H9 (cell line): ENCODE data around the gene IDNK. TPM values are rescaled to one million over a fixed set of nuclear protein-coding genes. Genes with fewer than 3 reads are reported as not detected.

Experiments
- DNase-seq: peaks from one replicate; pipeline ENCODE4 v3.0.0-alpha.2; 2017
- H2AFZ ChIP-seq: one replicate; pipeline ENCODE4 v1.6.1; 2013; ENCODE audit warnings: mild to moderate bottlenecking, low read length, control low read depth, moderate library complexity
- H2AK5ac ChIP-seq: 2 replicates; pipeline ENCODE4 v1.6.1; 2013; ENCODE audit warnings: low read length, control low read depth, mixed read lengths; ENCODE audit not compliant: insufficient read length
- H2BK120ac ChIP-seq: one replicate; pipeline ENCODE4 v1.6.1; 2013; ENCODE audit warnings: low read depth, mild to moderate bottlenecking, low read length, control low read depth, inconsistent platforms; ENCODE audit not compliant: poor library complexity, severe bottlenecking
- H2BK12ac ChIP-seq: 2 replicates; pipeline ENCODE4 v1.6.1; 2013; ENCODE audit warnings: low read length, control low read depth, mixed read lengths, low read depth; ENCODE audit not compliant: insufficient read length
- H2BK15ac ChIP-seq: 2 replicates; pipeline ENCODE4 v1.6.1; 2013; ENCODE audit warnings: low read depth, low read length, control low read depth
- H2BK20ac ChIP-seq: one replicate; pipeline ENCODE4 v1.6.1; 2013; ENCODE audit warnings: low read depth, mild to moderate bottlenecking, low read length, control low read depth, inconsistent platforms; ENCODE audit not compliant: poor library complexity, severe bottlenecking
- H2BK5ac ChIP-seq: 2 replicates; pipeline ENCODE4 v1.6.1; 2013; ENCODE audit warnings: low read length, control low read depth, mixed read lengths; ENCODE audit not compliant: insufficient read length
- H3K14ac ChIP-seq: 2 replicates; pipeline ENCODE4 v1.6.1; 2013; ENCODE audit warnings: low read length, control low read depth; ENCODE audit not compliant: insufficient read depth
- H3K18ac ChIP-seq: 2 replicates; pipeline ENCODE4 v1.6.1; 2013; ENCODE audit warnings: low read depth, mild to moderate bottlenecking, mixed read lengths, low read length, control low read depth; ENCODE audit not compliant: insufficient read length
- H3K23ac ChIP-seq: 2 replicates; pipeline ENCODE4 v1.6.1; 2013; ENCODE audit warnings: low read length, control low read depth, mixed read lengths, low read depth; ENCODE audit not compliant: insufficient read length
- H3K23me2 ChIP-seq: 2 replicates; pipeline ENCODE4 v1.6.1; 2013; ENCODE audit warnings: low read depth, mild to moderate bottlenecking, mixed read lengths, low read length, control low read depth; ENCODE audit not compliant: insufficient read length, poor library complexity, severe bottlenecking
- H3K27ac ChIP-seq: 2 replicates; pipeline ENCODE4 v1.5.1; 2013; ENCODE audit warnings: low read length, control low read depth, mixed read lengths, low read depth; ENCODE audit not compliant: insufficient read length
- H3K27me3 ChIP-seq: 2 replicates; pipeline ENCODE4 v1.6.1; 2013; ENCODE audit warnings: low read length, control low read depth, inconsistent platforms; ENCODE audit not compliant: insufficient read depth
- H3K4ac ChIP-seq: 2 replicates; pipeline ENCODE4 v1.6.1; 2013; ENCODE audit warnings: low read depth, mild to moderate bottlenecking, control low read depth, inconsistent platforms, low read length, moderate library complexity
- H3K4me1 ChIP-seq: 2 replicates; pipeline ENCODE4 v1.6.1; 2013; ENCODE audit warnings: low read length, control low read depth, inconsistent platforms; ENCODE audit not compliant: insufficient read depth
- H3K4me2 ChIP-seq: 2 replicates; pipeline ENCODE4 v1.6.1; 2013; ENCODE audit warnings: low read length, control low read depth, mixed read lengths; ENCODE audit not compliant: insufficient read length, insufficient read depth
- H3K56ac ChIP-seq: 2 replicates; pipeline ENCODE4 v1.6.1; 2013; ENCODE audit warnings: low read depth, mild to moderate bottlenecking, mixed read lengths, low read length, control low read depth; ENCODE audit not compliant: insufficient read length
- H3K79me1 ChIP-seq: 2 replicates; pipeline ENCODE4 v1.6.1; 2013; ENCODE audit warnings: low read depth, mild to moderate bottlenecking, moderate library complexity, low read length, control low read depth, inconsistent platforms; ENCODE audit not compliant: insufficient read depth, poor library complexity, severe bottlenecking
- H3K79me2 ChIP-seq: 2 replicates; pipeline ENCODE4 v1.6.1; 2013; ENCODE audit warnings: low read length, control low read depth, inconsistent platforms; ENCODE audit not compliant: insufficient read depth
- H3K9ac ChIP-seq: 2 replicates; pipeline ENCODE4 v1.6.1; 2013; ENCODE audit warnings: low read length, control low read depth, mixed read lengths; ENCODE audit not compliant: insufficient read length; ENCODE audit errors: extremely low read depth
- H3K9me3 ChIP-seq: one replicate; pipeline ENCODE4 v1.6.1; 2013; ENCODE audit warnings: low read depth, low read length, inconsistent platforms; ENCODE audit not compliant: control insufficient read depth
- H3T11ph ChIP-seq: one replicate; pipeline ENCODE4 v1.6.1; 2013; ENCODE audit warnings: mild to moderate bottlenecking, low read length, control low read depth, inconsistent platforms
- H4K20me1 ChIP-seq: one replicate; pipeline ENCODE4 v1.6.1; 2013; ENCODE audit not compliant: control insufficient read depth, insufficient read length, insufficient read depth
- H4K5ac ChIP-seq: 2 replicates; pipeline ENCODE4 v1.6.1; 2013; ENCODE audit warnings: low read depth, mild to moderate bottlenecking, mixed read lengths, low read length, control low read depth; ENCODE audit not compliant: insufficient read length
- H4K8ac ChIP-seq: replicated peaks from 2 replicates; pipeline ENCODE4 v1.6.1; 2013; ENCODE audit warnings: low read length, control low read depth, mixed read lengths, low read depth; ENCODE audit not compliant: insufficient read length
- H4K91ac ChIP-seq: 2 replicates; pipeline ENCODE4 v1.6.1; 2013; ENCODE audit warnings: low read depth, mild to moderate bottlenecking, moderate library complexity, mixed read lengths, low read length, control low read depth; ENCODE audit not compliant: insufficient read length
- H3K27ac Mint-ChIP-seq, 3 experiments: 2 replicates in 2 of 3; 3 replicates in 1 of 3; pipeline ENCODE4 v1.8.0; 2020 to 2021; ENCODE audit warnings: mixed read lengths in 3 of 3, mild to moderate bottlenecking in 1 of 3, moderate library complexity in 1 of 3
- H3K27me3 Mint-ChIP-seq: 2 replicates; pipeline ENCODE4 v1.8.0; 2021; ENCODE audit warnings: low read depth, mild to moderate bottlenecking, moderate library complexity, mixed read lengths
- H3K36me3 Mint-ChIP-seq, 3 experiments: 2 replicates in 2 of 3; 3 replicates in 1 of 3; pipeline ENCODE4 v1.8.0; 2020 to 2021; ENCODE audit warnings: low read depth in 3 of 3, mixed read lengths in 3 of 3; ENCODE audit not compliant: insufficient read depth in 1 of 3
- H3K4me1 Mint-ChIP-seq, 2 experiments: 2 replicates each; pipeline ENCODE4 v1.8.0; 2020; ENCODE audit warnings: mixed read lengths in 2 of 2
- H3K4me3 Mint-ChIP-seq, 2 experiments: 2 replicates in 1 of 2; 3 replicates in 1 of 2; pipeline ENCODE4 v1.8.0; 2020 to 2021; ENCODE audit warnings: mild to moderate bottlenecking in 2 of 2, mixed read lengths in 2 of 2, moderate library complexity in 1 of 2
- H3K9me3 Mint-ChIP-seq, 2 experiments: 2 replicates in 1 of 2; 3 replicates in 1 of 2; pipeline ENCODE4 v1.8.0; 2020; ENCODE audit warnings: mild to moderate bottlenecking in 2 of 2, mixed read lengths in 2 of 2, moderate library complexity in 1 of 2
- CTCF ChIP-seq: fragments of 200-600 bp; sonication (generic); conservative IDR thresholded peaks from 3 replicates; pipeline ENCODE4 v1.8.0; 2021; ENCODE audit warnings: antibody characterized with exemption, mild to moderate bottlenecking
- WGBS: extraction: QIAGEN DNeasy Blood & Tissue Kit; methylation state at CpG from one replicate; pipeline ENCODE4 v1.1.7; 2013; ENCODE audit warnings: missing lambda C conversion rate, low lambda C conversion rate, mixed read lengths; ENCODE audit not compliant: insufficient read length; ENCODE audit errors: extremely low coverage; 5-methylcytosine and 5-hydroxymethylcytosine counted together
- total RNA-seq: library from RNA; stranded (reverse); gene quantifications from 2 replicates; pipeline ENCODE4 v1.2.1, GENCODE V29; 2021

The IDNK gene
- total RNA-seq, 1 experiment from 2014 or later = 1.4 TPM

DNA sequence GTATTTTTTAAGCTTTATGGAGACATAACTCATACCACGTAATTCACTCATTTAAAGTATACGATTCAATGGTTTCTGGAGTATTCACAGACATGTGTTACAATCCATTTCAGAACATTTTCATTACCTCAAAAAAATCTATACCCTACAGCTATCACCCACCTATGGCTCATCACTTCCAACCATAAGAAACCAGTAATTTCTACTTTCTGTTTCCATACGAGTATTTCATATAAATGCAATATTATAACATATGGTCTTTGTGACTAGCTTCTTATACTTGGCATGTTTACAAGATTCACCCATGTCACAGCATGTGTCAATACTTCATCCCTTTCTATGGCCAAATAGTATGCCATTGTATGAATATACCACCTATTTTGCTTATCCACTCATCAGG lies 66.0 kb downstream of the IDNK start:
- peaks cover 1 to 8% (median 5%) of the 10 kb centered on the region in 3 experiments; a peak in 6 of 7 replicates for H3K36me3 Mint-ChIP-seq
- H2BK5ac ChIP-seq = no peak overlapping the region
- H2AK5ac ChIP-seq = no peak overlapping the region
- H4K91ac ChIP-seq = no peak overlapping the region
- H2BK15ac ChIP-seq = no peak overlapping the region
- H3K4ac ChIP-seq = no peak overlapping the region
- H3K27me3 ChIP-seq = no peaks in the 10 kb centered on the region
- H3K9me3 Mint-ChIP-seq = no peaks in the 10 kb centered on the region
- H3K4me3 Mint-ChIP-seq = no peak overlapping the region
- H3K9ac ChIP-seq = no peak overlapping the region
- H2BK12ac ChIP-seq = no peak overlapping the region
- 100% methylated on average over 2 of the region's 3 CpGs for WGBS
- H2BK20ac ChIP-seq = no peak overlapping the region
- H3T11ph ChIP-seq = no peak overlapping the region
- DNase-seq = no peak
- no peak for TF ChIP-seq CTCF
- no peaks in the 10 kb centered on the region for H3K9me3 ChIP-seq
- H4K5ac ChIP-seq = no peak overlapping the region
- H3K4me1 ChIP-seq = no peaks in the 10 kb centered on the region
- no peak overlapping the region for H2BK120ac ChIP-seq
- H3K4me1 Mint-ChIP-seq = peaks cover 2 to 17% of the 10 kb centered on the region in 2 experiments; a peak in 2 of 4 replicates
- no peak overlapping the region for H2AFZ ChIP-seq
- H3K23ac ChIP-seq = no peak overlapping the region
- H3K27ac Mint-ChIP-seq = no peak overlapping the region
- H3K14ac ChIP-seq = no peak overlapping the region
- no peak overlapping the region for H3K4me2 ChIP-seq
- no peaks in the 10 kb centered on the region for H4K20me1 ChIP-seq
- no peaks in the 10 kb centered on the region for H3K23me2 ChIP-seq
- H3K27ac ChIP-seq = no peak overlapping the region
- H4K8ac ChIP-seq = no peak overlapping the region
- peaks cover 55% of the 10 kb centered on the region; the same call in 1 of the 2 replicates for H3K79me2 ChIP-seq
- no peak overlapping the region for H3K56ac ChIP-seq
- H3K27me3 Mint-ChIP-seq = no peaks in the 10 kb centered on the region
- H3K79me1 ChIP-seq = peaks cover 5% of the 10 kb centered on the region
- H3K18ac ChIP-seq = no peak overlapping the region
